ENCODE data around the gene GMPR2. TPM values are rescaled to one million over a fixed set of nuclear protein-coding genes. Genes with fewer than 3 reads are reported as not detected.

Gene GMPR2
- total and polyA plus RNA-seq, 3 donors from 2014 or later, result 30.0 to 49.9 (median 42.2) TPM

DNA sequence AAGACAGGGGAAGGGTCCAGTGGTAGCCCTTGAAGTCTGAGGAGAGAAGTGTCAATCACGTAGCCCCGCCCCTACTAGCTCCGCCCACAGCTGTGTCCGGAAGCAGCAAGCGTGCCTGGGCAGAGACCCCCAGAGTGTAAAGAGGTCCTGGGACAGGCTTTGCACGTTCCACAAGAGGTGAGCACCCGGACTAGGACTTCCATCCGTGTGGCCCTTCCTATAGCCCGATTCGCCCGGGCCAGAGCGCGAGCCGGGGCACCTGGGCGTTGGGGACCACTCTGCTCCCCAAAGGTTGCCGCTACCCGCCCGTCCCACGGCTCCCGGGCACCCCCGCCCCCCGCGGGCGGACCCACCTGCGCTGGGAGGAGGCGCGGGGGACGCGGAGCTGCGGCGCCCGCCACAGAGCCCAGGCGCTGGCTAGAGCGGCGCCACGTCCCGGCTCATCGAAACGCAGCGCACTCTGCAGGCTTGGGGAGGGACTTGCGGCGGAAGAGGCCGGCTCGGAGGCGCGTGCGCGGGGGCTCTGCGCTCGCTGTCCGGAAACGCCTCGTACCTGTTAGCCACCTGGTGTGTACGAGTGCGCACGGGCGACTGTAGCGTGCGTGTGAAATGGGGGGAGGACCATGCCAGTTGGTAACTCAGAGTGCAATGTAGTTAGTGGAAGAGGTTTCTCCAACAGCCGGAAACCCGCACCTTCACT lies 38.6 kb downstream of the GMPR2 start, which contains the start of gene RABGGTA:
TSS of gene RABGGTA (minus strand) at position 464 of the 700 bp plus-strand sequence. CDS start 482 bp downstream, outside the sequence.
- TF ChIP-seq, protein P1, sequence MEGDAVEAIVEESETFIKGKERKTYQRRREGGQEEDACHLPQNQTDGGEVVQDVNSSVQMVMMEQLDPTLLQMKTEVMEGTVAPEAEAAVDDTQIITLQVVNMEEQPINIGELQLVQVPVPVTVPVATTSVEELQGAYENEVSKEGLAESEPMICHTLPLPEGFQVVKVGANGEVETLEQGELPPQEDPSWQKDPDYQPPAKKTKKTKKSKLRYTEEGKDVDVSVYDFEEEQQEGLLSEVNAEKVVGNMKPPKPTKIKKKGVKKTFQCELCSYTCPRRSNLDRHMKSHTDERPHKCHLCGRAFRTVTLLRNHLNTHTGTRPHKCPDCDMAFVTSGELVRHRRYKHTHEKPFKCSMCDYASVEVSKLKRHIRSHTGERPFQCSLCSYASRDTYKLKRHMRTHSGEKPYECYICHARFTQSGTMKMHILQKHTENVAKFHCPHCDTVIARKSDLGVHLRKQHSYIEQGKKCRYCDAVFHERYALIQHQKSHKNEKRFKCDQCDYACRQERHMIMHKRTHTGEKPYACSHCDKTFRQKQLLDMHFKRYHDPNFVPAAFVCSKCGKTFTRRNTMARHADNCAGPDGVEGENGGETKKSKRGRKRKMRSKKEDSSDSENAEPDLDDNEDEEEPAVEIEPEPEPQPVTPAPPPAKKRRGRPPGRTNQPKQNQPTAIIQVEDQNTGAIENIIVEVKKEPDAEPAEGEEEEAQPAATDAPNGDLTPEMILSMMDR (IDR thresholded peaks at IDR 0.05), result peak; percentile 46 to 73 (median 64)
- TF ChIP-seq POLR2A (IDR thresholded peaks at IDR 0.05), result no peak
- Histone ChIP-seq H3K4me1 (peaks cover 7% of the 10 kb centered on the region), H3K27me3 (no peaks in the 10 kb centered on the region), H3K36me3 (ENCODE audit: low read depth, missing control alignments) (no peaks in the 10 kb centered on the region), H3K9me3 (no peaks in the 10 kb centered on the region), H3K4me3 (peak within 1 kb of the TSS; percentile 83 to 89), H3K27ac (peak within 1 kb of the TSS; percentile 91 to 95)
- peak; percentile 90 for DNase-seq
- intact Hi-C loops (cut with DNase I; ENCODE audit: low total_unique reads), result no loop called here
- WGBS, 2 donors, result 0% methylated on average over 2 to 41 of the region's 61 CpGs

DNA sequence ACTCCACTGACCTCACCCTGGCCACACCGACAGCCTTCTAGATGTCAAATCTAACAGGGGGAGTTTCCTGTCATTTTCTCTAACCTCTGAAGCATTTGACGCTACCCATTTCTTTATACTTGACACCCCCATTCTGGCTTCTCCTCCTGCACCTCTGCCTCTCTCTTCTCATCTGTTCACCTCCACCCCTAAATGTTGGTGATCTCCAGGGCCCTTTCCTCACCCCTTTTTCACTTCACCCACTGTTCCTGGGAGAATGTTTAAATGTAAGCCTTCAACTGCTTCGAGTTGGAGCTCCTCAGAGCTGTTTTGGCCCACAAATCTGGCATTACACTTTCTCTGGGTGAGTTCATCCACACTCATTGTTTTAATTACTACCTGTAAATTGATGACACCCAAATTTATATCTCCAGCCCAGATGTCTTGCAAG lies 39.1 kb downstream of the GMPR2 start:
- H3K9me3 ChIP-seq, result no peaks in the 10 kb centered on the region
- H3K4me1 ChIP-seq, result peaks cover 7% of the 10 kb centered on the region
- intact Hi-C loops (cut with DNase I; ENCODE audit: low total_unique reads), result no loop called here
- peak overlapping the region; percentile 83 to 89 for H3K4me3 ChIP-seq
- WGBS, 2 donors, result 17 to 19% methylated on average over 3 of the region's 3 CpGs
- H3K27ac ChIP-seq, result peak overlapping the region; percentile 91 to 95
- no peaks in the 10 kb centered on the region for H3K27me3 ChIP-seq
- DNase-seq, result no peak
- no peaks in the 10 kb centered on the region for H3K36me3 ChIP-seq (ENCODE audit: low read depth, missing control alignments)
- TF ChIP-seq, protein P1 (IDR thresholded peaks at IDR 0.05), result no peak
- TF ChIP-seq POLR2A (IDR thresholded peaks at IDR 0.05), result no peak

DNA sequence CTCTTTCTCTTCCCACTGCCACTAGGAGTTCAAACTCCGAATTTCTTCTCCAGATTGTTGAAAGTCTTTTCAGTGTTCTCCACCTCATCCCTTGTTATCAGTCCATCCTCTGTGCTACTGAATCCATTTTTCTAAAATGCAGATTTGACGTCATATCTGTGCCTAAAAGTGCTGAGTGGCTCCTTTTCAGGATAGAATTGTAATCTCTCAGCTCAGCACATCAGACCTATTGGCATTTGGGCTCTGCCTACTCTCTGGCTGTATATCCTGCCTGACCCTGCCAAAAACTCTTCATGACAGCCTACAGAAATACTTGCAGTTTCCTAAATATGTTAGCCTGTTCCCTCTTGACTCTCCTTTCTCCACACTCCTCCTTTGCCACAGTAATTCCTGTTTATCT lies 39.7 kb downstream of the GMPR2 start:
- intact Hi-C loops (cut with DNase I; ENCODE audit: low total_unique reads), result no loop called here
- TF ChIP-seq POLR2A (IDR thresholded peaks at IDR 0.05), result no peak
- TF ChIP-seq, protein P1 (IDR thresholded peaks at IDR 0.05), result no peak
- Histone ChIP-seq H3K36me3 (ENCODE audit: low read depth, missing control alignments) (no peaks in the 10 kb centered on the region), H3K27ac (no peak overlapping the region), H3K9me3 (no peaks in the 10 kb centered on the region), H3K27me3 (no peaks in the 10 kb centered on the region), H3K4me3 (no peak overlapping the region), H3K4me1 (peaks cover 7% of the 10 kb centered on the region)
- no peak for DNase-seq
- 67 to 79% methylated on average over 2 of the region's 2 CpGs for WGBS, 2 donors

DNA sequence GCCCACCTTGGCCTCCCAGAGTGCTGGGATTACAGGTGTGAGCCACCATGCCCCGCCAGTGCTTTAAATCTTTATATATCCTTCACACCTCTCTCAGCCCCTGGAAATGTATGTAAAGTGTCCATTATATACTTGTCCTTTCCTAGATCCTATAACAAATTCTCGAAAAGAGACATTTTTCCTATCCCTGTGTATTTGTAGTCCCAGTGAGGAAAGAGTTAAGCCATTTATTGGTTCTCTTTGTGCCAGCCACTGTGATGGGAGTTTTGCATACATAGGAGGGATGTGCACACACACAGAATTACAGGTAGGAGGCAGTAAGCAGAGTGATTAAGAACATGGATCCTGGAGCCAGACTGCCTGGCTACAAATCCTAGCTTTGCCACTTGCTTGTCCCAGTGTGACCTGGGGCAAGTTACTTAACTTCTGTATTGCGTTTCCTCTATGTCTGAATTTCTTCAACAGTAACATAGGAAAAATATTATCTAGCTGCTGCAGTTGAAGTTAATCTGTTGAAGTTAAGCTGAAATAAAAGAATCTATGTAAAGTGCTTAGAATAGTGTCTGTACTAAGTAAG lies 40.8 kb downstream of the GMPR2 start:
- no peak for TF ChIP-seq POLR2A (IDR thresholded peaks at IDR 0.05)
- TF ChIP-seq, protein P1 (IDR thresholded peaks at IDR 0.05), result no peak
- 80 to 96% methylated on average over 3 of the region's 3 CpGs for WGBS, 2 donors
- Histone ChIP-seq H3K27ac (no peak overlapping the region), H3K4me3 (no peak overlapping the region), H3K9me3 (no peaks in the 10 kb centered on the region), H3K36me3 (ENCODE audit: low read depth, missing control alignments) (no peaks in the 10 kb centered on the region), H3K4me1 (peaks cover 7% of the 10 kb centered on the region), H3K27me3 (no peaks in the 10 kb centered on the region)
- intact Hi-C loops (cut with DNase I; ENCODE audit: low total_unique reads), result no loop called here
- DNase-seq, result no peak

Measured in testis (tissue), 3 donors.